ENCODE results near the gene EEA1.
"Not testable (repeated sequence)": the region's sequence is repeated elsewhere in the genome, so short reads cannot be mapped to it uniquely, and the experiment has no call there.

Gene EEA1

GRCh38 chr12:92810370-92810769 is 118.7 kb downstream of the EEA1 start:
- no peak for DNase-seq (ENCODE audit: low read depth in 3 of 3)

- no peak for DNase-seq (ENCODE audit: low read depth in 3 of 3)
Observed at GRCh38 chr12:92803903-92804302, 125.2 kb downstream of the EEA1 start.

GRCh38 chr12:92802906-92803305 is 126.2 kb downstream of the EEA1 start:
- no peak for DNase-seq (ENCODE audit: low read depth in 3 of 3)

- no peak for DNase-seq (ENCODE audit: low read depth in 3 of 3)
Observed at GRCh38 chr12:92796650-92797049, 132.4 kb downstream of the EEA1 start.

- DNase-seq (ENCODE audit: low read depth in 3 of 3), result no peak
Observed at GRCh38 chr12:92794814-92795213, 134.3 kb downstream of the EEA1 start.

GRCh38 chr12:92794356-92794755 is 134.7 kb downstream of the EEA1 start:
- not testable (repeated sequence) for DNase-seq (ENCODE audit: low read depth in 3 of 3)

- DNase-seq (ENCODE audit: low read depth in 3 of 3), result no peak
Observed at GRCh38 chr12:92786045-92786444, 143.1 kb downstream of the EEA1 start.

GRCh38 chr12:92785563-92785950 is 143.5 kb downstream of the EEA1 start:
- no peak for DNase-seq (ENCODE audit: low read depth in 3 of 3)

- peak in 1 of 3 experiments; percentile 1 for DNase-seq (ENCODE audit: low read depth in 3 of 3)
Observed at GRCh38 chr12:92784797-92785562, 144.1 kb downstream of the EEA1 start.

- DNase-seq (ENCODE audit: low read depth in 3 of 3), result no peak
Observed at GRCh38 chr12:92784356-92784755, 144.7 kb downstream of the EEA1 start.

GRCh38 chr12:92779902-92780301 is 149.2 kb downstream of the EEA1 start:
- no peak for DNase-seq (ENCODE audit: low read depth in 3 of 3)

GRCh38 chr12:92778525-92778924 is 150.6 kb downstream of the EEA1 start:
- DNase-seq (ENCODE audit: low read depth in 3 of 3), result no peak

GRCh38 chr12:92775416-92775815 is 153.7 kb downstream of the EEA1 start:
- no peak for DNase-seq (ENCODE audit: low read depth in 3 of 3)

- DNase-seq (ENCODE audit: low read depth in 3 of 3), result no peak
Observed at GRCh38 chr12:92771001-92771400, 158.1 kb downstream of the EEA1 start.

GRCh38 chr12:92769124-92769901 is 159.8 kb downstream of the EEA1 start:
- DNase-seq (ENCODE audit: low read depth in 3 of 3), result no peak

GRCh38 chr12:92765871-92766270 is 163.2 kb downstream of the EEA1 start:
- no peak for DNase-seq (ENCODE audit: low read depth in 3 of 3)

- DNase-seq (ENCODE audit: low read depth in 3 of 3), result no peak
Observed at GRCh38 chr12:92764831-92765230, 164.3 kb downstream of the EEA1 start.

GRCh38 chr12:92762773-92763172 is 166.3 kb downstream of the EEA1 start:
- no peak for DNase-seq (ENCODE audit: low read depth in 3 of 3)

GRCh38 chr12:92759634-92760268 is 169.3 kb downstream of the EEA1 start:
- DNase-seq (ENCODE audit: low read depth in 3 of 3), result no peak

GRCh38 chr12:92757597-92758121 is 171.4 kb downstream of the EEA1 start:
- DNase-seq (ENCODE audit: low read depth in 3 of 3), result no peak

GRCh38 chr12:92756898-92757596 is 172.0 kb downstream of the EEA1 start:
- DNase-seq (ENCODE audit: low read depth in 3 of 3), result no peak
